ENCODE data around the gene SGPL1.

The SGPL1 gene

GRCh38 chr10:70890917-70891431, 75.2 kb downstream of the SGPL1 start:
- H3K27me3 ChIP-seq (ENCODE audit: insufficient read depth, low read length): no peaks in the 10 kb centered on the region
- no peak overlapping the region for H3K9ac ChIP-seq (ENCODE audit: low read depth, low read length)
- peaks cover 19% of the 10 kb centered on the region for H3K4me1 ChIP-seq (ENCODE audit: insufficient read depth, low read length)
- 0 out of 2 replicates have a peak, but pooled peaks cover 3% of the 10 kb centered on the region for H3K36me3 ChIP-seq (ENCODE audit: insufficient read depth, low read length)
- no peak overlapping the region for H3K4me3 ChIP-seq (ENCODE audit: low read length)
- no peaks in the 10 kb centered on the region for H3K9me3 ChIP-seq (ENCODE audit: insufficient read depth, low read depth, low read length)
- 74% methylated on average over 7 of the region's 7 CpGs for WGBS
- no peak overlapping the region for H3K27ac ChIP-seq (ENCODE audit: low read depth, low read length)

- no peaks in the 10 kb centered on the region for H3K9me3 ChIP-seq (ENCODE audit: insufficient read depth, low read depth, low read length)
- no peaks in the 10 kb centered on the region for H3K27me3 ChIP-seq (ENCODE audit: insufficient read depth, low read length)
- H3K4me1 ChIP-seq (ENCODE audit: insufficient read depth, low read length): peaks cover 19% of the 10 kb centered on the region
- no peak overlapping the region for H3K27ac ChIP-seq (ENCODE audit: low read depth, low read length)
- H3K36me3 ChIP-seq (ENCODE audit: insufficient read depth, low read length): no peaks in the 10 kb centered on the region
- H3K9ac ChIP-seq (ENCODE audit: low read depth, low read length): no peak overlapping the region
- no peak overlapping the region for H3K4me3 ChIP-seq (ENCODE audit: low read length)
- WGBS: no CpG with 5 or more reads among the region's 1 CpG
Measured at GRCh38 chr10:70891627-70892026, 75.9 kb downstream of the SGPL1 start.

- Histone ChIP-seq H3K4me3 (ENCODE audit: low read length) (no peak overlapping the region), H3K36me3 (ENCODE audit: insufficient read depth, low read length) (no peaks in the 10 kb centered on the region), H3K9me3 (ENCODE audit: insufficient read depth, low read depth, low read length) (no peaks in the 10 kb centered on the region), H3K4me1 (ENCODE audit: insufficient read depth, low read length) (peaks cover 10% of the 10 kb centered on the region), H3K9ac (ENCODE audit: low read depth, low read length) (no peak overlapping the region), H3K27me3 (ENCODE audit: insufficient read depth, low read length) (no peaks in the 10 kb centered on the region), H3K27ac (ENCODE audit: low read depth, low read length) (no peak overlapping the region)
- WGBS: 93% methylated on average over 4 of the region's 4 CpGs
Measured at GRCh38 chr10:70892631-70893030, 76.9 kb downstream of the SGPL1 start.

DNA sequence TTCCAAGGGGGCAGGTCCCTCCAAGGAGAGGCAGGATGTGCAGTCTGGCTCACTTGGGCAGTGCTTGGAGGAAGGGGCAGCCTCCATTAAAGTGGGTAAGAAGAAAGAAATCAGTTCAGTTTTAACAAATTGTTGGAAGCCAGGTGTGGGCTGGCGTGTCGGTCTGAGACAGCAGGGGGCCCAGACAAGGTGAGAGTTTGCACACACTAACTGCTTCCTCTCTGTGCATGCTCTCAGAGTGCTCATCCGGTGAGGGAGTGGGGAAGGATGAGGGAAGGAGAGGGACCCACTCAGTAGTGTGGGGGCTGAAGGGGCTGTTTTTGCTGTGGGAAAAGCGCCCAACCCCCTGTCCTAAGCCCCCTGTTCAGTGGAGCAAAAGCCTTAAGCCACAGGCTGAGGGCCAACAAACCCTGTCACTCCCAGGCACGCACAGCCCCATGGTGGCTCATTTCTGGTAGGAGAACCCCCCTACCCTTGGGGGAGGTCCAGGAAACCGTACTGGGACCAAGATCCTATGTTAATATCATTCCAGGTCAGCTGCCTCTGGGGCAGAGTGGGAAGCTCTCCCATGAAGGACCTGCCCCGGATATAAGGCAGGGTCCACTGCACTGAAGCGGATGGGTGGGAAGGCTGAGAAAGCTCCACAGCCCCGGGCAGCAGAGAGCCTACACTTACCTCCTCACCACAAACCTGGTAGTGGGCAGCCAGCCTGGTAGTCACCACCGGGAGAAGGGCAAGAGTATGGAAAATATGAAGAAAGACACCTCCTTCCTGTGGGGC, 77.7 kb downstream of the SGPL1 start:
- Histone ChIP-seq H3K4me1 (ENCODE audit: insufficient read depth, low read length) (peaks cover 10% of the 10 kb centered on the region), H3K9me3 (ENCODE audit: insufficient read depth, low read depth, low read length) (no peaks in the 10 kb centered on the region), H3K9ac (ENCODE audit: low read depth, low read length) (no peak overlapping the region), H3K4me3 (ENCODE audit: low read length) (no peak overlapping the region), H3K27me3 (ENCODE audit: insufficient read depth, low read length) (no peaks in the 10 kb centered on the region), H3K27ac (ENCODE audit: low read depth, low read length) (no peak overlapping the region), H3K36me3 (ENCODE audit: insufficient read depth, low read length) (no peaks in the 10 kb centered on the region)
- 84% methylated on average over 10 of the region's 10 CpGs for WGBS

- Histone ChIP-seq H3K36me3 (ENCODE audit: insufficient read depth, low read length) (no peaks in the 10 kb centered on the region), H3K4me3 (ENCODE audit: low read length) (no peak overlapping the region), H3K27me3 (ENCODE audit: insufficient read depth, low read length) (no peaks in the 10 kb centered on the region), H3K4me1 (ENCODE audit: insufficient read depth, low read length) (peaks cover 6% of the 10 kb centered on the region; the same call in 1 of the 2 replicates), H3K9ac (ENCODE audit: low read depth, low read length) (no peak overlapping the region), H3K27ac (ENCODE audit: low read depth, low read length) (no peak overlapping the region), H3K9me3 (ENCODE audit: insufficient read depth, low read depth, low read length) (no peaks in the 10 kb centered on the region)
- WGBS: 89% methylated on average over 2 of the region's 2 CpGs
Measured at GRCh38 chr10:70894416-70894815, 78.7 kb downstream of the SGPL1 start.

- 96% methylated on average over 1 of the region's 1 CpG for WGBS
- no peak overlapping the region for H3K4me3 ChIP-seq (ENCODE audit: low read length)
- no peak overlapping the region for H3K27ac ChIP-seq (ENCODE audit: low read depth, low read length)
Measured at GRCh38 chr10:70896551-70896950, 80.8 kb downstream of the SGPL1 start.

GRCh38 chr10:70898687-70899086, 82.9 kb downstream of the SGPL1 start:
- WGBS: 96% methylated on average over 3 of the region's 3 CpGs
- H3K27me3 ChIP-seq (ENCODE audit: insufficient read depth, low read length): no peaks in the 10 kb centered on the region
- no peak overlapping the region for H3K9ac ChIP-seq (ENCODE audit: low read depth, low read length)
- no peaks in the 10 kb centered on the region for H3K4me1 ChIP-seq (ENCODE audit: insufficient read depth, low read length)
- no peaks in the 10 kb centered on the region for H3K9me3 ChIP-seq (ENCODE audit: insufficient read depth, low read depth, low read length)
- no peaks in the 10 kb centered on the region for H3K36me3 ChIP-seq (ENCODE audit: insufficient read depth, low read length)
- H3K27ac ChIP-seq (ENCODE audit: low read depth, low read length): no peak overlapping the region
- H3K4me3 ChIP-seq (ENCODE audit: low read length): no peak overlapping the region

More at GRCh38 chr10:70896551-70896950, 80.8 kb downstream of the SGPL1 start:
- Histone ChIP-seq H3K36me3 (ENCODE audit: insufficient read depth, low read length) (no peaks in the 10 kb centered on the region), H3K27me3 (ENCODE audit: insufficient read depth, low read length) (no peaks in the 10 kb centered on the region), H3K9ac (ENCODE audit: low read depth, low read length) (no peak overlapping the region), H3K4me1 (ENCODE audit: insufficient read depth, low read length) (peaks cover 6% of the 10 kb centered on the region; the same call in 1 of the 2 replicates), H3K9me3 (ENCODE audit: insufficient read depth, low read depth, low read length) (no peaks in the 10 kb centered on the region)

GRCh38 chr10:70899096-70899495, 83.3 kb downstream of the SGPL1 start:
- Histone ChIP-seq H3K9me3 (ENCODE audit: insufficient read depth, low read depth, low read length) (no peaks in the 10 kb centered on the region), H3K27ac (ENCODE audit: low read depth, low read length) (no peak overlapping the region), H3K4me1 (ENCODE audit: insufficient read depth, low read length) (no peaks in the 10 kb centered on the region), H3K27me3 (ENCODE audit: insufficient read depth, low read length) (no peaks in the 10 kb centered on the region), H3K4me3 (ENCODE audit: low read length) (no peak overlapping the region), H3K36me3 (ENCODE audit: insufficient read depth, low read length) (no peaks in the 10 kb centered on the region), H3K9ac (ENCODE audit: low read depth, low read length) (no peak overlapping the region)
- WGBS: 88% methylated on average over 4 of the region's 4 CpGs

DNA sequence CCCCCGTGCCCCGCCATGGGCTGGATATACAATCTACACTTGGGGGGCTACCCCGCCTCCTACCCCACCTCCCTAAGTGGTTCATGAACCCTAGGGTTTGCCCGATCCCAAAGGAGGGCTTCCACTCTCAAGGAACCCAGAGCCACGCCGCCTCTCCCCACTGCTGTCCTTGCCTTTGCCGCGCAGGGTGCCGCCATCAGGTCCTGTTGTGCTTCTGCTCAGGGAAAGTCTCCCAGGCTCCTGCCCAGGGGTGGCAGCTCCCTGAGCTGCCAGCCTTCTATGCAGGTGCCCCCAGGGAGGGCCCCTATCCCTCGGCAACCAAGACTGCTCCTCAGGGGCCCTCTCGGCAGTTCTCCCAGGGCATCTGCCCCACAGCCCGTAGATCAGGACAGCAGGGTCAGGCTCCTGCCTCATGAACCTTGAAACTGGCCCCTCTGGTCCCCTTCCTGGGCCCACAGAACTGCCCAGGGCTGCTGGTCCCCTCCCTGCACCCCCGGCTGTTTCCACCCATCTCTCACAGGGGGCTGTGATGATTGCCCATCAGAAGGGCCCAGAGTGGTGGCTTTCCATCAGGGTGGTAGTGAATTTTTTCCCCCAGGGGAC, 85.6 kb downstream of the SGPL1 start:
- Histone ChIP-seq H3K9me3 (ENCODE audit: insufficient read depth, low read depth, low read length) (no peaks in the 10 kb centered on the region), H3K27me3 (ENCODE audit: insufficient read depth, low read length) (no peaks in the 10 kb centered on the region), H3K4me1 (ENCODE audit: insufficient read depth, low read length) (no peaks in the 10 kb centered on the region), H3K4me3 (ENCODE audit: low read length) (no peak overlapping the region), H3K27ac (ENCODE audit: low read depth, low read length) (no peak overlapping the region), H3K36me3 (ENCODE audit: insufficient read depth, low read length) (no peaks in the 10 kb centered on the region), H3K9ac (ENCODE audit: low read depth, low read length) (no peak overlapping the region)
- 91% methylated on average over 13 of the region's 13 CpGs for WGBS

GRCh38 chr10:70902661-70903261, 87.0 kb downstream of the SGPL1 start:
- no peaks in the 10 kb centered on the region for H3K4me1 ChIP-seq (ENCODE audit: insufficient read depth, low read length)
- no peak overlapping the region for H3K27ac ChIP-seq (ENCODE audit: low read depth, low read length)
- H3K4me3 ChIP-seq (ENCODE audit: low read length): no peak overlapping the region
- H3K9me3 ChIP-seq (ENCODE audit: insufficient read depth, low read depth, low read length): no peaks in the 10 kb centered on the region
- no peak overlapping the region for H3K9ac ChIP-seq (ENCODE audit: low read depth, low read length)
- no peaks in the 10 kb centered on the region for H3K27me3 ChIP-seq (ENCODE audit: insufficient read depth, low read length)
- H3K36me3 ChIP-seq (ENCODE audit: insufficient read depth, low read length): no peaks in the 10 kb centered on the region
- WGBS: 92% methylated on average over 5 of the region's 5 CpGs

- H3K4me1 ChIP-seq (ENCODE audit: insufficient read depth, low read length): no peaks in the 10 kb centered on the region
- H3K27ac ChIP-seq (ENCODE audit: low read depth, low read length): no peak overlapping the region
- no peak overlapping the region for H3K9ac ChIP-seq (ENCODE audit: low read depth, low read length)
- no peaks in the 10 kb centered on the region for H3K36me3 ChIP-seq (ENCODE audit: insufficient read depth, low read length)
- no peak overlapping the region for H3K4me3 ChIP-seq (ENCODE audit: low read length)
- no peaks in the 10 kb centered on the region for H3K27me3 ChIP-seq (ENCODE audit: insufficient read depth, low read length)
- no peaks in the 10 kb centered on the region for H3K9me3 ChIP-seq (ENCODE audit: insufficient read depth, low read depth, low read length)
- WGBS: 63% methylated on average over 14 of the region's 14 CpGs
Measured at GRCh38 chr10:70903262-70903921, 87.6 kb downstream of the SGPL1 start.

Data from HUES64 (cell line).